Motor neuron (in vitro differentiated cells): ENCODE measurements around the gene GNRH2. TPM values are rescaled to one million over a fixed set of nuclear protein-coding genes. Genes with fewer than 3 reads are reported as not detected.

Source experiments
- ATAC-seq, 8 experiments: fragments of 200-7000 bp; cut with Tn5 transposase; replicated peaks in 6 of 8; 2 replicates each; pipeline ENCODE4 v1.8.0; 2021; ENCODE audit warnings: mild to moderate bottlenecking in 8 of 8, moderate library complexity in 8 of 8
- H3K27ac ChIP-seq, 2 donors: fragments of 250-450 bp; sonication (Bioruptor Pico); 2 replicates each; pipeline ENCODE4 v1.9.0; 2021; ENCODE audit warnings: antibody characterized with exemption in 2 of 2, mild to moderate bottlenecking in 2 of 2, moderate library complexity in 1 of 2
- H3K4me1 ChIP-seq, 2 donors: fragments of 250-450 bp; sonication (Bioruptor Pico); replicated peaks in 1 of 2; 2 replicates each; pipeline ENCODE4 v1.6.1; 2021; ENCODE audit warnings: antibody characterized with exemption in 2 of 2, mild to moderate bottlenecking in 2 of 2, moderate library complexity in 1 of 2
- H3K4me3 ChIP-seq, 5 donors: fragments of 250-450 bp; sonication (Bioruptor Pico); 2 replicates each; pipeline ENCODE4 v1.9.0; 2021; ENCODE audit warnings: antibody characterized with exemption in 5 of 5, mild to moderate bottlenecking in 5 of 5, moderate library complexity in 4 of 5
- WGBS, 10 experiments: fragments of 450-650 bp; shearing (Covaris generic); methylation state at CpG; one replicate each; pipeline ENCODE4 v1.0.0; 2022; 5-methylcytosine and 5-hydroxymethylcytosine counted together
- in situ Hi-C, 9 experiments: fragments of 400-800 bp; cut with MboI; loops; one replicate each; pipeline ENCODE4 v1.15.0; 2021; ENCODE audit warnings: low sequenced_read_pairs in 9 of 9, low pct_unique_long_range_greater_than_20kb in 2 of 9; ENCODE audit not compliant: unreplicated experiment in 9 of 9
- total RNA-seq, 8 experiments: library from RNA; unstranded; fragments of 300-600 nt; gene quantifications; 2 replicates each; pipeline versions ENCODE4 v1.2.3 to v1.2.4, GENCODE V29; 2022

Gene GNRH2
- total RNA-seq, 8 experiments from 2014 or later = 0.27 to 1.2 (median 0.96) TPM; not detected in 1

DNA sequence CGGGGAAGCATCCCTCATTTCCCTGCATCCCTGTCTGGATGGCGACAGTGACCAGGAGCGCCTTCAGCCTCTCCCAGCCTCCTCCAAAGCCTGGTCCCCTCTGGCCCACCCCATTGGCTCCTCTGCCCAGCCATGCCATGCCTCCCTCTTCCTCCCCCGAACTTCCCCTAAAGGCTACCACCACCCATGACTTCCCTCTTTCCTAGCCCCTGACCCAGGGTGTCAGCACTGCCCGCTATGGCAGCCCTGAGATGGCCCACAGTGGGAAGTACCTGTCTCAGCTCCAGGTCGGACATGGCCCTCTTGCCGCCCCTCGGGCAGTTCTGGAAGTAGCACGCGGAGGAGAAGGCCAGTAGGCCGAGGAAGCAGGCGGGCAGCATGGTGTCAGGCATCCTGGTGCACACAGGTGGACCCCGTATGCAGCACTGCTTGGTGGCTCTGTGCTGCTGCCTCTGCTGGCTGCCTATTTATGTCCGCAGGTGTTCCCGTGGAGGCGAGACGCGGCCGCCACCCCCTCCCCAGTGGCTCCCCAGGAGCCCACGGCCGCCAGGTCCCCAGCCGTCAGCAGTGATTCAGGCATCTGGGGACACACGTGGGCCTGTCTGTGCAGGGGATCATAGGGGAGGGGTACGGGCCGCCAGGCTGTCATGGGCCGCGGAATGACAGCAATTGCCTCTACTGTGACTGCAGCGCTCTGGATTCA is 41.0 kb downstream of the GNRH2 start, which contains the start of gene AVP:
Gene AVP (minus strand): TSS at position 442 of the 703 bp plus-strand sequence. CDS start 50 bp downstream, at position 392.
- no peak within 1 kb of the TSS for H3K27ac ChIP-seq
- ATAC-seq = peak in 3 of 8 experiments; percentile 33 to 45 (median 39)
- WGBS, 10 experiments = 0 to 60% methylated on average over 1 of the region's 28 CpGs; no CpG with 5 or more reads in 8 of the 10 experiments
- in situ Hi-C loops = no loop called here
- no peaks in the 10 kb centered on the region for H3K4me1 ChIP-seq
- no peak within 1 kb of the TSS for H3K4me3 ChIP-seq

DNA sequence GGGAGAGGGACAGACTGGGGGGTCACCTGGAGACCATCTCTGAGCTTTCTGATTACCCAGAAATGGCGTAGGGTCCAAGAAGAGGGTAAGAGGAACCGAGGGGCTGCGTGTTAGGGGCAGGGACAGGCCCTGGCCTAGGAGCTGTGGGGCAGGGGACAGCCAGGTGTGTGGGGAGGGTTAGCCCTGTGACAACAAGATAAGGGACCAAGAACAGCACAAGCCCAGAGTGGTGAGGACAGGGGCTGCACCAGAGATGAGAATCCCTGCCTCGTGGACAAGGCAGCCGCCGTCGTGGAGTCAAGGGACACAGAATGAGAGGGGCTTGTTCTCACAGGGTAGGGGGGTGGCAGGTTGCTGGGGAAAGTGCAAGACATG is 41.6 kb downstream of the GNRH2 start:
- no peak for ATAC-seq
- WGBS, 10 experiments = 80 to 100% methylated on average over 1 of the region's 7 CpGs; no CpG with 5 or more reads in 8 of the 10 experiments
- no peaks in the 10 kb centered on the region for H3K4me1 ChIP-seq
- H3K27ac ChIP-seq = no peak overlapping the region
- in situ Hi-C loops = no loop called here
- no peak overlapping the region for H3K4me3 ChIP-seq

DNA sequence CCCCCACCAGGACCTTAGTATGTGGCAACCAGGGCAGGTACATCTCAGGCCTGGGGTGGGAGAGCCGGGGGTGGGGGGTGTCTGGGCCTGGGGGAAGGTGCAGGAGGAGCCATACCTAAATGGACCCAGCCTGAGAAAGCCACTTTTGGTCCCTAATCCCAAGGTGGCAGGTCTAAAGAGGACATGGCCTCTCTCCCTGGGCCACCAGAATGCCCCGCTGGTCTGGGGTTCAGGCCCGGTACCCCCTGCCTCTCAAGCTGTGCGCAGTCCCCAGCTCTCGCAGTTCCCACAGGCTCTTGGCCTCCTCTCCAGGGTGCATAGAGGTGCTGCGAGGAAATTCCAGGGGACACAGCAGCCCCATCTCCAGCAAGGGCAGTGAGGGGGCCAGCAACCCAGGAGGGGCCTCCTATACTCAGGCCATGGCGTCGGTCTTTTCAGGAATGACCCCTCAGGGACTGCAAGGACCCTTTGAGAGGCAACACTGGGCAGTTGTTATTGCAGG is 42.2 kb downstream of the GNRH2 start:
- no peaks in the 10 kb centered on the region for H3K4me1 ChIP-seq
- no peak overlapping the region for H3K27ac ChIP-seq
- WGBS, 10 experiments = 60 to 100% (median 100%) methylated on average over 1 to 2 of the region's 8 CpGs; no CpG with 5 or more reads in 6 of the 10 experiments
- in situ Hi-C loops = no loop called here
- no peak for ATAC-seq
- H3K4me3 ChIP-seq = no peak overlapping the region

DNA sequence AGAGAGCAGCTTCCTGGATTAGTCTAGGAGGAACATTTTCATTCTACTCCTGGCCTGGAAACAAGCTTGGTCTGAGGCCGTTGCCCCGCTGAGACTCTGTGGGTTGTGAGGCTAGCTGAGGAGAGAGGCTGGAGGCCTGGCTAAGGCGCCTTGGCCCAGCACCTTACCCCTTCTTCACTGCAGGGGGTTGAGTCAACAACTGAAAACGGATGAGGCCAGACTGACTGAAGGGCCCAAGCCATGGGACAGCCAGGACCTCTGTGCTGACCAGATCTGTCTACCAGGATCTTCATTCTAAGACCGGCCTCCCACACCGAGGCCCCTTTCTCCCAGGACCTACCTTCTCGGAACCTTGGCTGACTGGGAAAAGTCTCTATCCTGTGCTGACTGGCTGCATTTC is 44.6 kb downstream of the GNRH2 start:
- ATAC-seq = no peak
- in situ Hi-C loops = no loop called here
- Histone ChIP-seq H3K4me3 (no peak overlapping the region), H3K4me1 (no peaks in the 10 kb centered on the region), H3K27ac (no peak overlapping the region)
- WGBS, 10 experiments = 80 to 100% (median 85%) methylated on average over 1 to 4 of the region's 7 CpGs; no CpG with 5 or more reads in 4 of the 10 experiments

DNA sequence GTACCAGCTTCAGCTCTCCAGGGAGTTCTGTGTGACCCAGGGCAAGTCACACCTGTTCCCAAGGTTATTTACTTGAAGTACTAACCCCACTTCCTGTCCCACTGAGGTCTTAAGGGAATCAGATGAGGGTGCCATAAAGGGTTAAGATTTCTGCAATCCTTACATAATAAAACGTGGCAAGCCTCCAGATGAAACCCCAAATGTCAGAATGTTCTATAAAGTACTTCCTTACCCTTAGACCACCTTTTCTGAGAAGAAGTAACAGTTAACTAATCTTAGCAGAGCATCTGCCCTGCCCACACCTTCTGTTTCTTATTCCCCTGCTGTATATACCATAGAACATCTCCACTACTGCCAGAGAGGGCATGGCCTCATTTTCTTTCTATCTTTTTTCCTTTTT is 47.1 kb downstream of the GNRH2 start:
- H3K27ac ChIP-seq = no peak overlapping the region
- H3K4me1 ChIP-seq = no peaks in the 10 kb centered on the region
- in situ Hi-C loops = no loop called here
- 0 to 14% (median 0%) methylated on average over 1 of the region's 1 CpG; no CpG with 5 or more reads in 3 of the 10 experiments for WGBS, 10 experiments
- no peak overlapping the region for H3K4me3 ChIP-seq
- no peak for ATAC-seq

DNA sequence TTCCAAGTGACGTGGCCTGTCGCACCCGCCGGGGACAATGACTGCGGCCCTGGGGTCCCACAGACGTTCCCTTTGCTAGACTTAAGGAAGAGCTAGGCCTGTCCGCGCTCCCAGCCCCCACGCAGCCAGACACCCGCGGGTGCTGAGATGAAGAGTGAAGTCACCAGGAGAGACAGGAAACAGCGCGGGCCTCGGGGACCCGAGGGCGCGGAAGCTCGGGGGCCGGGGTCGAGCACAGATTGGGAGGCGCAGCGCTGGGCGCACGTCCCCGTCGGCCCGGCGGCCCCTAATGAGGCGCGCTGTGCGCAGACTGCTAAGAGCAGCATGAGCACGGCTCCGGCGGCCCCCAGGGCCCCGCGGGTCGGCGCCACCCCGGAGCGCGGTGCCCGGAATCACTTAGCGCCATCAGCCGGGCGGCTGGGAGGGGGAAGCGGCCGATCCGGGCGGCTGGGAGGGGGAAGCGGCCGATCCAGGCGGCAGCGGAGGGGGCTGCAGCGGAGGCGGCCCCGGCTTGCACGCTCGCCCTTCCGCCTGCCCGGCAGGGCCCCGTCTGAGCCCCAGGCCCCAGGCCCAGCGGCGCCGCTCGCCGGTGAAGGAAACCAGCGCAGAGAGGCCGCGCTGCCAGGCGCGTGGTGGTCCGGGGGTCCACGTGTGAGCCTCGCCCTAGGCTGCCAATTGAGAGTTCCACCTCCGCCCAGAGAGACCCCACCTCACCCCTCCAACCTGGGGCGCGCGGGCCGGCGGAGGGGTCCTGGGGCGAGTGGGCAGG is 49.4 kb downstream of the GNRH2 start:
- 25 to 87% (median 40%) methylated on average over 2 to 11 of the region's 81 CpGs; no CpG with 5 or more reads in 3 of the 10 experiments for WGBS, 10 experiments
- ATAC-seq = peak in 2 of 8 experiments; percentile 31 to 73
- Histone ChIP-seq H3K27ac (no peak overlapping the region), H3K4me3 (peak overlapping the region in 2 of 5 donors; percentile 8 to 17), H3K4me1 (no peaks in the 10 kb centered on the region)
- in situ Hi-C loops = no loop called here

DNA sequence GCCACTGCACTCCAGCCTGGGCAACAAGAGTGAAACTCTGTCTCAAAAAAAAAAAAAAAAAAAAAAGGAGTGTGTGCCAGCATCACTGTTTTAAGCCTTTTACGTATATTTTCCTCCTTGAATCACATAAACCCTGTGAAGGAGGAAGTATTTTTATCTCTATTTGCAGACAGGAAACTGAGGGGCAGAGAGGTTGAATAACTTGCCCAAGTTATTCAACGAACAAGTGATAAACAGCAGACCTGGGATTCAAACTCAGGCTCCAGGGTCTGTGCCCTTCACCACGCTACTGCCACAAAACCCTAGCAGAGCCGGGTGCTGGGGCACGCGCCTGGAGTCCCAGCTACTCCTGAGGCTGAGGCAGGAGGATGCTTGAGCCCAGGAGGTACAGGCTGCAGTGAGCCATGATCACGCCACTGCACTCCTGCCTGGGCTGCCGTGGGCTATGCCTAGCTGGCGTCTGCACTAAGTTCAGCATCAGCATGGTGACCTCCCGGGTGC is 50.5 kb downstream of the GNRH2 start:
- WGBS, 10 experiments = 80 to 100% (median 96%) methylated on average over 1 to 4 of the region's 10 CpGs; no CpG with 5 or more reads in 4 of the 10 experiments
- no peaks in the 10 kb centered on the region for H3K4me1 ChIP-seq
- ATAC-seq = no peak
- H3K27ac ChIP-seq = no peak overlapping the region
- H3K4me3 ChIP-seq = no peak overlapping the region
- in situ Hi-C loops = no loop called here

DNA sequence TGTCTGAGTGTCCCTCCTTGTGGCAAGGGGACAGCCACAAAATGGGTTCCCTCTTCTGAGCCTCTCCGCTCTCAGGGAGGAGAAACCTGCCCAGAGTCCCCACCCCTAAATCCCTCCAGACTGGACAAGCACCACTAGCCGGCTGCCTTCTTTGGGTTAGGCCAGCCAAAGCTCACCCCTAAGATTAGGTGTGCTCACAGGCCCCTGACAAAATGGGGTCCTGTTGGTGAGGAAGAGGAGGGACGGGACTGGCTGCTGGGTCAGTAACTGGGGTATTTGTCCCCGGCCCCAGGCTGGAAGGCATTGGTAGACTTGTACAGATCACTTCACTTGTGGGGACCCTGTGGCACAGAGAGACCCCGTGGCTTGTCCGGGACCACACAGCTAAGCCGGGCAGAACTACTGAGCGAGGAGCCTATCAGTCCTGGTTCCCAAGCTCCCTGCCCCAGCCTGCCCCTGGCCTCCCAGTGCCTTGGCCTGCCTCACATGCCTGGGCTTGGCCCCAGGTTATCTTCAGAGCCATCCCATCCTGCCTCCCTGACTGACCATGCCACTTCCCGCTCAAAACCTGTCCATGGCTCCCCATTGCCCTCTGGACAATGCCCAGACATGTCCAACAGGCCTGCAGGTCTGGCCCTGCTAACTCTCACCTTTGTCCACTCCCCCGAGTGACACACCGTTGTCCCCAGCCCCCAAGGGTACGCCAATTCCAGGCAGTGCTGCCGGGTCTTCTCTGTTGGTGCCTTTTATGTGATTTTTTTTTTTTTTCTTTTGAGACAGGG is 51.6 kb downstream of the GNRH2 start:
- Histone ChIP-seq H3K4me3 (no peak overlapping the region), H3K27ac (no peak overlapping the region), H3K4me1 (no peaks in the 10 kb centered on the region)
- ATAC-seq = no peak
- in situ Hi-C loops = no loop called here
- WGBS, 10 experiments = 50 to 100% (median 89%) methylated on average over 1 to 5 of the region's 13 CpGs; no CpG with 5 or more reads in 1 of the 10 experiments

Other genes starting within 250 kb of the GNRH2 start
- 10 to 100 TPM in 5 of 8 experiments, 1 to 10 TPM in 1, under 1 TPM in 1, not detected in 1; 0.84 to 53.5 (median 17.2) TPM for gene CPXM1, start 243.0 kb upstream of the GNRH2 start, total RNA-seq
- gene C20orf141, start 228.6 kb upstream of the GNRH2 start, total RNA-seq = under 1 TPM in 3 of 8 experiments, not detected in 5; 0.47 to 0.81 (median 0.67) TPM
- 1 to 10 TPM in 1 of 8 experiments, under 1 TPM in 4, not detected in 3; 0.13 to 1.4 (median 0.27) TPM for gene TMEM239, start 227.3 kb upstream of the GNRH2 start, total RNA-seq
- gene PCED1A, start 203.0 kb upstream of the GNRH2 start, total RNA-seq = 10 to 100 TPM; 24.5 to 49.6 (median 33.7) TPM
- 10 to 100 TPM; 26.3 to 39.9 (median 33.8) TPM for gene VPS16, start 202.9 kb upstream of the GNRH2 start, total RNA-seq
- 100 to 1,000 TPM in 1 of 8 experiments, 10 to 100 TPM in 7; 31.8 to 137 (median 58.2) TPM for gene PTPRA, start 170.1 kb upstream of the GNRH2 start, total RNA-seq
- gene MRPS26, start 2.4 kb downstream of the GNRH2 start, total RNA-seq = 10 to 100 TPM; 33.9 to 68.1 (median 54.1) TPM
- not detected for gene OXT, start 28.0 kb downstream of the GNRH2 start, total RNA-seq
- gene AVP, start 41.1 kb downstream of the GNRH2 start, total RNA-seq = under 1 TPM in 1 of 8 experiments, not detected in 7; 0.22 TPM
- gene FASTKD5, start 116.2 kb downstream of the GNRH2 start, total RNA-seq = 10 to 100 TPM; 10.4 to 25.5 (median 17.8) TPM
- 1 to 10 TPM; 3.1 to 6.2 (median 4.8) TPM for gene UBOX5, start 116.2 kb downstream of the GNRH2 start, total RNA-seq
- 10 to 100 TPM in 5 of 8 experiments, 1 to 10 TPM in 3; 2.6 to 27.8 (median 13.9) TPM for gene LZTS3, start 129.9 kb downstream of the GNRH2 start, total RNA-seq
- 10 to 100 TPM; 44.9 to 71.8 (median 53.6) TPM for gene DDRGK1, start 161.1 kb downstream of the GNRH2 start, total RNA-seq
- 10 to 100 TPM; 27.7 to 84.2 (median 45.5) TPM for gene ITPA, start 165.9 kb downstream of the GNRH2 start, total RNA-seq
- gene SLC4A11, start 195.6 kb downstream of the GNRH2 start, total RNA-seq = 10 to 100 TPM in 3 of 8 experiments, 1 to 10 TPM in 1, under 1 TPM in 4; 0.05 to 19.6 (median 1.3) TPM